Fibroblast of skin of left quadriceps (primary cell): ENCODE data around the gene FBXW12.
"Not testable (repeated sequence)": the region's sequence is repeated elsewhere in the genome, so short reads cannot be mapped to it uniquely, and the experiment has no call there.

Experiments used
- DNase-seq, 2 experiments: peaks; one replicate each; pipeline ENCODE4 v3.0.0-alpha.2; 2013; ENCODE audit warnings: low read depth in 2 of 2

Gene FBXW12

DNA sequence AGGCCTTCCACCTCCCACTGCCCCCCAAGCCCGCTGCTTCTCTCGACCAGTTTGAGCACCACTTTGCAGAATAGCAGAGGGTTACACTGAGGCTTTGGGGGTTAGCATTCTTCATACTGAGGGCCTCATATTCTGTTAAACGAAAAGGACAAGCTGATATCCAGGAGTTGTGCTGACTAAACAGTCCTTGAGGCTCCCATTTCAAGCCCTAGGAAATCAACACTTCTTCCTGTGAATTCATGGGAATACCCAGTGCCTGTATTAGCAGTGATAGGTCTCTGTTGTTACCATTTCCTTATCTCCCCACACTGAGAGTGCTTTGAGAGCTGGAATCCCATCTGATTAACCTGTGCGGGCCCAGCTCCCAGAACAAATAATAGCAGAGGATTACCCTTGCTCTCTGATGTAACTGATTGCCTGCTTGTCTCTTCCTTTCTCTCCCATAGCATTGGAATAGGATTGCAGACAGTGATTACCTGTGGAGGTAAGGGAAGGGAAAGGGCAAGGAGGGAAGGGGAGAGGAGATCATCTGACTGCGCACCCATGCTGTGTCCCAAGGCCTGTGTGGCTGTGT lies 930 bp downstream of the FBXW12 start:
- DNase-seq, result no peak

DNA sequence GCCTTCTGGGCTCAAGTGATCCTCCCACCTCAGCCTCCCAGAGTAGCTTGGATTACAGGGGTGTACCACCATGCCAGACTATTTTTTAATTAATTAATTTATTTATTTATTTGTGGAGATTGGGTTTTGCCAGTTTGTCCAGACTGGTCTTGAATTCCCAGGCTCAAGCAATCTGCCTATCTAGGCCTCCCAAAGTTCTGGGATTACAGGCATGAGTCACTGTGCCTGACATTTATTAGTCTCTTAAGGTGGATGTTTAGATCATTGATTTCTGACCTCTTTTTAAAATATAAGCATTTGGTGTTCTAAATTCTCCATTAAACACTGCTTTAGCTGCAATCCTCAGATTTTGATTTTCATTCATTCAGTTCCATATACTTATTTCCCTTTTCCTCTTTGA lies 15.6 kb downstream of the FBXW12 start:
- no peak for DNase-seq

DNA sequence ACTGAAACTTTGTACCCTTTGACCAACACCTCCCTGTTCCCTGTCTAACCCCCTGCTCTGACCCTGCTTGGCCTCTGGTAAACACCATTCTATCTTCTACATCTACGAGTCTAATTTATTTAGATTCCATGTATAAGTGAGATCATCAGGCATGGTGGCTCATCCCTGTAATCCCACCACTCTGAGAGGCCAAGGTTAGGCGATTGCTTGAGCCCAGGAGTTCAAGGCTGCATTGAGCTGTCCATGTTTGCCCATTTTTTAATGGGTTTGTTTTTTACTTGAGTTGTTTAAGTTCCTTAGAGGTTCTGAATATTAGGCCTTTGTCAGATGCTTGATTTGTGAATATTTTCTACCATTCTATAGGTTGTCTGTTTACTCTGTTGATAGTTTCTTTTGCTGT lies 16.9 kb downstream of the FBXW12 start:
- DNase-seq, result no peak

DNA sequence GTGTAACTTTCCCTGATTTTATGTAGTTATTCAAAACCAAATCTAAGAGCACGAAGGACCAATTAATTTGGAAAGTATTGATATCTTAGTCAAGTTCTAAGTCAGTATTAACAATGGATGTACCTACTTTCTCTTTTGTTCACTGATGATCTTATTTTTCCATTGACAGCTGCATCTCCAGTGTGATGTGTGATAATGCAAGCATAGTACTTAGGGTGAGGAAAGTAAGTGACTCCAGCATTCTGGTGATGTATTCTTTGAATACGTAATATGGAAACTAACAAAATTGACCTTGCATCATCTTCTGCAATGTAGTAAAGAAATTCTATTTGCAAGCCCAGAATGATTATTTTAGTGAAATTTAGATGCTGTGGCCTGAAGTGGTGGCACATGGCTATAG lies 22.4 kb downstream of the FBXW12 start:
- no peak for DNase-seq

DNA sequence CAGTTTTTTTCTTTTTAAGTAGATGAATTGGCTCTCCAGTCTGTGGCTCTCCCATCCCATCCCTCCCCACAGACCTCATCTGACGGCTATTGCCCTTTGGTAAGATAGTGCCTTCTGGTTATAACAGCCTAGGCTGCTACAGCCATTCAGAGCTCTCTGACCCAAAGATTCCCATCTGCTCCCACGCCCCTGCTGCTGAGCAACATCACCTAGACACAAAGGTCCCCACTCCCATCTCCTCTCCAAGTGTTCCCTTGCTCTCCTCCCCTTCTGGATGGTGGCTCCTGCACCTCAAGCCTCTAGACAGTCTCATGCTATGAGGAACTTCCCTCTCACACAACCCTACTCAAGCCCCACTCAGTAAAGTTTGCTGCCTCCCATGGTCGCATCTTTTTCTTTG lies 23.7 kb downstream of the FBXW12 start:
- no peak for DNase-seq

DNA sequence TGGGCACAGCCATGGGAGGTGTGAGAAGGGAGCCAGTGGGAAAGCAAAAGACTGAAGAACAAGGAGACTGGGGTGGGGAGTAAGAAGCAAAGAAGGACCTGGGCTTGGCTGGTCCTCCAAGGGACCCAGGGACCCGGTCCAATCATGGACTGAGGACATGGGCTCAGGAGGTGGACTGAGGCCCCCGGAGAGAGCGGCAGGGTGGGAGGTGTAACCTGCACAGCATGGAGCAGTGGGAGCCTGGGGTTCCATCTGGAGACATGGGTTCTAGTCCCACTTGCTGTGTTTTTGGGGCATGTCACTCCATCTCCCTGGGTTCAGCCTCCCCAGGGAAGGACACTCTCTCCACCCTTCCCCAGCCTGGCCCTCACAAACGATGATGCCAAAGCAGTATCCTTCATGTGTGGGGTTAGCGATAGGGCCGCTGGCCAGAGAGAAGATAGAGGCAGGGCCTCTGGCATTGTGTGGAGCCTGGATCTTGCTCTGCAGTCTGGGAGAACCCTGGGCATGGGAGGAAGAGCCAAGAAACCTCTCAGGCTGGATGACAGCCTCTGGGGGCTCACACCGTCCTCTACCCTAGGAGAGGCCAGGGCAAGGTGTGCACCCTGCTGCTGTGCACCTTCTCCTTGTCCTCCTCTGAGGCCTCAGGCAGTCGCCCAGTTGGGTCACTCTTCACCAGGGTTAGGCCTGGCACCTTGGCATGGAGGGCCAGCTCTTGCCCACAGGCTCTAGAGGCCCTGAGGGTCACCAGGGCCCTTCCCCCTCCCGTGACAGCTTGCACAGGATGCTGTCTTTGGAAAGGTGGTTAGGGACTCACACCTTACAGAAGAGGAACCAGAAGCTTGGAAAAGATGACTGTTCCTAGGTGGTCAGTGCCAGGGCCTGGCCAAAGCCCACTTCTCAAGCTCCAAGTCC lies 26.0 kb downstream of the FBXW12 start:
- no peak for DNase-seq

DNA sequence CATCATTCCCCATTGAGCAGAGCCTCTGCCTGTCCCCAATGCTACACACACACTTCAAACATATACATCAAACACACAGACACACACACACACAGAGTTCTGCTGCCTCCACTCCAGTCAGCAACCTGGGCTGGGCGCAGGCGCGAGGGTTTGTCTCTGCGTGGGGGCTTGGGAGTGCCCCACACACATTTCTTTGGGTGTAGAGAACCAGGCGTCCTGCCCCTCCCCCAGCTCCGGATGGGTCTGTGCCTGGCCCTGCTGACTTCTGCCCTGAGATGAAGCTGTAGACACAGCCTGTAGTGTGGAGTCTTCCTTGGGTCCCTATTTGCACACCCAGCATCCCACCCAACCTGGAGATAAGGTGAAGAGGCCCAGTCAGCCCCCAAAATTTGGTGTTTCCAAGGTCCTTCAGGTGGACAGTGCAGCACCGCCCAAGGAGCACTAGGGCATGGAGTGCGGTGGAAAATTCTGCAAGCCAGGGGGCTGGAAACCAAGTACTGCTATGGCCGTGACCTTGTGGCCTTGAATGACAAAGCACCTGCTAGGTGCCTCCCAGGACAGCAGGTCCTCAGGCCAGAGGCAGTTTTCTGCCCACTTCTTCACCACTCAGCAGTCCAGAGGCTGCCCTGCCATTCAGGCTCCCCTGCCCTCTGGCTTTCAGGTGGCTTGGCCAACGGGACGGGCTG lies 26.8 kb downstream of the FBXW12 start:
- no peak for DNase-seq

DNA sequence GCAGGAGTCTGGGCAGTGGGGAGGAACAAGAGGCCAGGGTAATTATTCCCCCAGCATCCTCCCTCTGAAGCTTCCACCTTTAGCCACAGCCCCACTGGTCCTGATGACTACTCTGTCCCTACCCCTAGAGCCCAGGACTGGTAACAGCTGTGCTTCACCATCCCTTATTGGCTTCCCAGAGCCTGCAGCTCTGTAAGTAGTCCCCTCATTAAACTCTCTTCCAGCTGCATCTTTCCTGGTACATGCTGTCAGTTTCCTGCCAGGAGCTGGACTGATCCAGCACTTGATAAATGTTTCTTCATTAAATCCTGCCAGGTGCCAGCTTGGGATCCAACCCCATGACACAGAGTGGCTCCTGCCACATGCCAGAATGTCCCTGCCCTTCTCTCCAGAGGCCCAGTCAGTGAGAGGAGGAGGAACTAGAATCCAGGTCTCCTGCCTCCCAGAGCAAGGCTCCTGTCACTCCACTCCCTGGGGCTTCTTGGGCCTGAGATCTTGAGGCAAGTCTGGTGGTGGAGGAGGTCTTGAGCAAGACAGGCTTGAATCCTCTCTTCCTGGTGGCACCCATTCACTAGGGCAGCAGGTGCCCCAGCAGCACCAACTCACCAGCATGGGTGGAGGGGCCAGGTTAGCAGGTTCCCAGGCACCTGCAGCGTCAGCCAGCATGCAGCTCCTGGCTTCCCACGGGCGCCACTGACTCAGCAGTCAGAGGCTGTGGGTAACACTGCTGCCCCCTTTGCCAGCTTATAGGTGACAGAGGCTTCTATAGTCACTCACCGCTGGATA lies 27.6 kb downstream of the FBXW12 start:
- no peak for DNase-seq

DNA sequence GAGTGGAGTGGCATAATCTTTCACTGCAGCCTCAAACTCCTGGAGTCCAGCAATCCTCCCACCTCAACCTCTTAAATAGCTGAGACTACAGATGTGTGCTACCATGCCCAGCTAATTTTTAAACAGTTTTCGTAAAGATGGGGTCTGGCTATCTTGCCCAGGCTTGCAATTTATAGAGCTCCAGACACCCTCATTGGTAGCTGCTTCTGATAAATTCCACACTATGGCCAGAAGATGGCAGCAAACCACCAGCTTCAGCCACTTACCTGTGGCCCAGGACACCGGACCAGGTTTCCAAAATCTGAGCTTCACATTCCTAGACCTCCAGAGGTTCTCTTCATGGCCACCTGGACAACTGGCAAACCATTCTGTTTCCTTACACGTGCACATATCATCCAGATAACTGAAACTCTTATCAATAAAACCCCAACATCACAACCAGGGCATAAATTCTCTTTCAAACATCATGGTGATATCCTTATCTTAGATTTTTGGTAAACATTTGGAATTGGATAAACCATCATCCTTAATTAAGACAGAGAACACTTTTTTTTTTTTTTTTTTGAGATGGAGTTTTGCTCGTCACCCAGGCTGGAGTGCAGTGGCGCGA lies 28.9 kb downstream of the FBXW12 start:
- DNase-seq, result peak; percentile 13 to 20

DNA sequence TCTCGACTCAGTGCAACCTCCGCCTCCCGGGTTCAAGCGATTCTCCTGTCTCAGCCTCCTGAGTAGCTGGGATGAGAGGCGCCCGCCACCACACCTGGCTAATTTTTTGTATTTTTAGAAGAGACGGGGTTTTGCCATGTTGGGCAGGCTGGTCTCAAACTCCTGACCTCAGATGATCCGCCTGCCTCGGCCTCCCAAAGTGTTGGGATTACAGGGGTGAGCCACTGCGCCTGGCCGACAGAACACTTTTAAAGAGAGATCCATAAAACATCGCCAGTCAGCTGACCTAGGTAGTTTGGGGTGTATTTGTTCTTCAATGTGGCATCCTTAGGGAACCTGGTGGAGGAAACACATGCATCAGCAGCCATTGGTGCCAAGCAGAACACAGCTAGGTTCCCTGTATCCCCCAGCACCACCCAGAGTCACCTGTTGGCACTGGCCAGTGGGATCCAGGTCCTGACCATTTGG lies 29.4 kb downstream of the FBXW12 start:
- DNase-seq, result not testable (repeated sequence)

DNA sequence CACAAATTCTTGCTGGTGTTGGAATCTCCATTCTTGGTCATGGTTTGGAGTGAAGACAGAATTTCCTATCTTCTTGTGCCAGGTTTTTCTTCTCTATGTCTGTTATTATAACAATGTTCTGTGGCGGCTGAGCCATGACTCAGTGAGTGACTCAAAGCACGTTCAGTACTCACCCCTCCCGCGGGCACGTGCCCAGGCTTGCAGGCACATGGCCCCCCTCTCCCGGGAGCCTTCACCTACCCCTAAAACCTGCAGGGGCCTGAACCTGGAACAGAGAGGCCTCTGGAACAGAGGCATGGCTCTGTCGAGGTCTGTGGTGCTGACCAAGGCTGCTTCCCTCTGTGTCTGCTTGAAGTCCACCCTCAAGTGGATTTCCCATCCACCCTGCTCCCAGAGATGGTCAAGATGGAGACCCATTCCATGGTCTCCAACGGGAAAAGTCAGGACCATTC lies 30.3 kb downstream of the FBXW12 start:
- DNase-seq, result peak; percentile 69

DNA sequence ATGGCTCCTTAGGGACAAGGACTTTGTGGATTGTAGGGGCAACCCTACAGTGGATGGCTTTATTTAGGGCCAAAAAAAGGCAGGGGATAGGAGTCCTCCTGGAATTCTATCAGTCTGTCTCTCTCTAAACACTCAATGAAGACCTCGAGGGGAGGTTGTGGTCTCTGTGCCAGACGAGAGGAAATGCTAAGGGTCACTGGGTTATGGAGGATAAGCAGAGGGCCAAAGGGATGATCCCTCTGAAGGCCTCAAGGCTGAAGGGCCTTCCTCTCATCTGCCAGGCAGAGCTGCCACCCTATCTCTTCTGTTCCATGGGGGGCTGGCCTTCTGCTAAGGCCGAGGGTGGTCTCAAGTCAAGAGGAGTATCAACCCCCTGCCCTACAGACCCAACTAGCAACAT lies 30.9 kb downstream of the FBXW12 start:
- DNase-seq, result no peak

DNA sequence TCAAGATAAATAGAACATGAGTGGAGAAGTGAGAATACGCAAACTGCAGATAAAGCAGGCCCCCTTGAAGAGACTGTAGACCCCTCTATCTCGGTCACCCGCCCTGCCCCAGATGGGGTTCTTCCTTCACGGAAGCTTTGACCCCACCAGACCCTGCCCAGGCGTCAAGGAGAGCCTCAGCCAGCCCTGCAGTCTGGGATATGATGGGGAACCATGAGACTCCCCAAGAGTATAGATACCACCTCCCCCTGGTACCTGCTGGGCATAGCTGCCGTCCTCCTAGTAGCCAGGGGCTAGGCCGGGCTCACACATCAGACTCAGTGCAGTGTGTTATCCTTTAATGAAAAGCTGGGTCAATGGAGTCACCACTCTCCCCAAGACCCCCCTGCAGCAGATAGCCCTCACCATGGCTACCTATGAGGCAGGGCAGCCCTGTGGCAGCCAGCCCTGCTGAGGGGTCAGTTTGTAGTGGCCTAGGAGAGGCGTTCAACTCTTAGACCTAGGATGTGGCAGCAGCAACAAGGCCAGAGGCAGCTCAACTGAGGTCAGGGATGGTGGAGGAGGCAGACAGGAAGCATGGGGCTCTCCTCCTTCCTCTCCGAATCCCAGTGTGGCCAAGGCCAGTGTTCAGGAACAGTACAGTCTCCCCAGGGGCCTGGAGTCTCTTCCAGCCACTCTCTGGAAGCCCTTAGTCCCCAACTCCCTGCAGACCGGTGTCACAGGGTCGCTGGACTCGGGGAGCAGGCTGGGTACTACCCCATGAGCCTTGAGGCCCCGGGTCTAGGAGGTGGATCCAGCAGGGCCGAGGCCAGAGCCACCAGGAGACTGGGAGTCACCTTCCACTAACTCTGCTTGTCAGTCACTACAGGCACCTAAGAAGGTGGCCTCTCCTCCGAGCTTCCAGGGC lies 31.8 kb downstream of the FBXW12 start:
- DNase-seq, result no peak

DNA sequence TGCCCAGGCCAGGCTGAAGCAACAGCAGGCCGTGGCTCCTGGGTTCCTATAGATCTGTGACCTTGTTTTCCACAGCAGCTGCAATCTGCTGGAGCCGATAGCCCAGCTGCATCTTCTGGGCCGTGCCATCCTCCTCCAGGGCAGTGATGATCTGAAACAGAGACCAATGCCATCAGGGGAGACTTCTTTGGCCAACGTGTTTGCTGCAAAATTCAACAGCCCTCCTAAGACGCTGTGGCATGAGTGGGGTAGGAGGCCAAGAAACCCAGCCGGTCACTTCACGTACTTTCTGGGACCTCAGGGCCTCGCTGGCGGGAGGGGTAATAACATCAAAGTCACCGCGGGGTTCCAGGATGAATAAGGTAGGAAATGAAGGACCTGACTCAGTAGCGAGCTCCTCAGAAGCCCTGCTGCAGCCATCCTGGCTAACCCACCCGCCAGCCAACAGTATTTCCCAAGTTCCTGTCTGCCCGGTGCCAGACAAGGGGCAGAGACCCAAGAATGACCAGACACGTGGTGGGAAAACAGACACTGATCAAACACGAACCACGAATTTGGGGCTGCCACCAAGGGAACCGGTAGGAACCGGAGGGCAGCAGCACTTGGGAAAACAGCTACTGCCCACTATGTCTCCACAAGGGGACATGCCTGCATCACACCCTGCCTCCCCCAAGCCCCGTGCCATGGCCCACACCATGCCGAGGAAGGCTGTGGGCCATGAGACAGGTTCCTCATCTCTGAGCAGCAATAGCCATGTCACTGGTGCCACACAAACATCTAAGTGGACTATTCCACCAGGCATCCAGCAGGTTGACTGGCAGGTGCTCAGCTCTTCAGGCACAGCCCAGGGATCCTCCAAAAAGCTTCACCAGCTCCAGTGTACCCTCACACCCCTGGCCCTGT lies 32.7 kb downstream of the FBXW12 start:
- DNase-seq, result no peak

DNA sequence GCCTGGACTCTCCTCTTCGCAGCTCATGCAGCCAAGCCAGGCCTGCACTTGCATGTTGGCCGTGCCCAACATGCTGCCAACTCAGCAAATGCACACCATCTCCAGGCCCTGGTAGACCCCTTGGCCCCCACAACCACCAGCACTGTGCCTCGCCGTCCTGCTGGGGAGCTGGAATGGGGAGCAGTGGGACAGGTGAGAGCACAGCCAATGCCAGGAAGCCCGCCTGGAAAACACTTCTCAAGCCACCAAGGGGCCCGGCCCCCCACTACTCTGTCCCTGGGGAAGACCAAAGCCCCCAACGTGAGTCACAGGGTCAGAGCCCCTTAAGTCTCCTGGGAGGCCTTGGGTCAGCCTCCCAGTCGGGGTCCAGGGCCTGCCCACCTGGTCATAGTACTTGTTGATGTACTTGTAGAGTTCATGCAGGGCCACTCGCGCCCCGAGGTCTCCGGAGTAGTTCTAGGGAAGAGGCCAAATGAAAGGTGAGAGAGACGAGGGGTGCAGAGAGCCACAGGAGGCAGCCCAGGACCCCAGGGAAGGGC lies 33.4 kb downstream of the FBXW12 start:
- DNase-seq, result no peak

DNA sequence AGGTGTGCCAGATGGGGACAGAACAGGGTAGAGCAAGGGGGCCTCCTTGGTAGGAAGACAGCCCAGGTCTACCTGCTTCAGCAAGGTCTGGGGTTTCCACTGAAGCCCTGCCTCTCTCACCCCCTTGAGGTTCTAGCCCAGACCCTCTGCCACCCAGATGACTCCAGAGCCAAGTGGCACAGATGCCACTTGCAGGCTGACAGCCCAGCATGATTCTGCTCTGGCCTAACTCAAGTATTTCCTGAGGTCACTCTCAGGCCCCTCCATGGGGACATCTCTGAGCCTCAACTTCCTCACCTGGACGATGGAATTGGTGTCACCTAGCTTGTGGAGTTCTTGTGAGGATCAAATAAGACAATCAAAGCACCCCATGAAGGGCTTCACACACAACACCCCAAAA lies 34.0 kb downstream of the FBXW12 start:
- DNase-seq, result no peak

DNA sequence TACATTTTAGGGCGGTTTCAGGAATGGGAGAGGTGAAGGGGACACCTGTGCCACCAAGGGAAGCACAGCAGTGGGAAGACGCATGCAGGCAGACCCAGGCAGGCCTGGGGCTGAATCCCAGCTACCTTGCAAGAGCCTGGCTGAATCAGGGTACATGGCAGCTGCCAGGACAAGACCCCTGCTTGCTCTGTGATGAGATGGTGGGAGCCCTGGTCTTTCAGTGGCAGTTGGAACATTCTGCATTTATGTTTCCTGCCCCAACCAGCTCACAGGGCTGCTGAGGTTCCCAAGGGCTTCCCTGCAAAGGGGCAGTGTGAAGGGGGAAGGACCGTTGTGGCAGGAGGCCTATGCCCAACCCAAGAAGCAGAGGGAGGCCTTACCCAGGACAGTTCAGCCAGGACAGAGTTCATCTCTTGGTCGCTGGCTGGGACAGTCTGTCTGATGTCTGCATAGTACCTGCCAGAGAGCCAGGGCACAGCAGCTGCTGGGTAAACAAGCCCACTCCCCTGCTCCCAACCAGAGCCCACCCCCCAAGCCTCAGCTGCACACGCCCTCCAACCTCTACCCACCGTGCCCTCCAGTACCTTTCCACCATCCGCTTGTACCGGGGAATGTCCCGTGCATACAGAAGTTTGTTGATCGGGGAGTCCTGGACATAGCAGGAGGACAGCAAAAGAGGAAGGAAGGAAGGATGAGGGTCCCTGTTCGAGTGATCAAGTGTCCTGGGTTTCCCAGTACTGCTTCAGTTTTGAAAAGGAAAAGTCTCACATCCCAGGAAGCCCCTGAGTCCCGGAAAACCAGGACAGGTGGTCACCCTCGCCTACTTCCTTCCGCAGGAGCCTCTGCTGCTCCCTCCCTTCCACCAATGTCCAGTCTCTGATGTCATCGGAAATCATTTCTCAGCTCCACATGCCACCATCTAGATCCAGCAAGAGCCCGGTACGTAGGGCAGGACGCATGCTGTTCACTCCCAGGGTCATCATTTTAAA lies 34.7 kb downstream of the FBXW12 start:
- no peak for DNase-seq
